Endothelial cell of umbilical vein (primary cell): ENCODE data around the gene PTPN13. TPM values are rescaled to one million over a fixed set of nuclear protein-coding genes. Genes with fewer than 3 reads are reported as not detected.

ENCODE experiments used
- BruUV-seq: library from RNA; stranded (reverse); fragments of 400-500 nt; replicated peaks from 2 replicates; lab custom pipeline; 2021; lab: Mats Ljungman, UMichigan
- CTCF ChIA-PET: fragments of 300-600, 350-600 bp; sonication (Branson Sonifier 250); formaldehyde crosslinking; loops from one replicate; lab custom pipeline; 2021; ENCODE audit warnings: antibody characterized with exemption, inconsistent platforms; lab: Charles Lee
- POLR2A ChIA-PET: fragments of 300-600, 350-600 bp; sonication (Branson Sonifier 250); formaldehyde crosslinking; loops from one replicate; lab custom pipeline; 2021; ENCODE audit warnings: antibody characterized with exemption, inconsistent platforms; lab: Charles Lee
- DNase-seq: peaks from one replicate; pipeline ENCODE4 v3.0.0-alpha.2; 2011; ENCODE audit warnings: low read depth, low spot score
- FAIRE-seq: peaks from 2 replicates; lab custom pipeline; 2011; peaks lifted over from hg19 to GRCh38; lab: Jason Lieb, UNC
- H2AFZ ChIP-seq: 2 replicates; pipeline ENCODE4 v1.6.0; 2012; ENCODE audit warnings: low read depth, low read length, control low read depth, inconsistent platforms
- H3K27ac ChIP-seq: 2 replicates; pipeline ENCODE4 v1.5.1; 2011; ENCODE audit warnings: low read depth, mild to moderate bottlenecking, control low read depth, low read length, moderate library complexity; ENCODE audit not compliant: insufficient read depth
- H3K27me3 ChIP-seq, 2 experiments: 2 replicates each; pipeline versions ENCODE4 v1.6.0 to v1.6.1; 2011; ENCODE audit warnings: low read length in 2 of 2, mixed read lengths in 1 of 2; ENCODE audit not compliant: control insufficient read depth in 2 of 2, insufficient read depth in 2 of 2
- H3K36me3 ChIP-seq, 2 experiments: 2 replicates in 1 of 2; 3 replicates in 1 of 2; pipeline ENCODE4 v1.5.1; 2011; ENCODE audit warnings: low read length in 2 of 2, mild to moderate bottlenecking in 1 of 2, moderate library complexity in 1 of 2; ENCODE audit not compliant: control insufficient read depth in 2 of 2, insufficient read depth in 2 of 2; ENCODE audit errors: extremely low read depth in 1 of 2
- H3K4me1 ChIP-seq: 3 replicates; pipeline ENCODE4 v1.5.1; 2011; ENCODE audit warnings: mild to moderate bottlenecking, low read length; ENCODE audit not compliant: control insufficient read depth, insufficient read depth; ENCODE audit errors: extremely low read depth
- H3K4me2 ChIP-seq: 2 replicates; pipeline ENCODE4 v1.6.1; 2011; ENCODE audit warnings: low read length, control low read depth, mixed read lengths; ENCODE audit not compliant: insufficient read depth
- H3K4me3 ChIP-seq, 3 experiments: fragments of 200-600 bp in 1 of 3; sonication (generic), shearing (Covaris generic) in 1 of 3; replicated peaks in 1 of 3; 2 replicates each; pipeline ENCODE4 v1.5.1; 2011 to 2016; ENCODE audit warnings: control low read depth in 3 of 3, low read length in 3 of 3, mild to moderate bottlenecking in 2 of 3, inconsistent platforms in 1 of 3, low read depth in 1 of 3, moderate library complexity in 1 of 3; ENCODE audit not compliant: insufficient read depth in 1 of 3
- H3K79me2 ChIP-seq: 2 replicates; pipeline ENCODE4 v1.6.0; 2012; ENCODE audit warnings: low read length, inconsistent platforms; ENCODE audit not compliant: control insufficient read depth, insufficient read depth
- H3K9ac ChIP-seq: replicated peaks from 2 replicates; pipeline ENCODE3; 2011; ENCODE audit warnings: low read length, control low read depth; ENCODE audit not compliant: insufficient read depth; ENCODE audit errors: extremely low read depth
- H3K9me1 ChIP-seq: replicated peaks from 3 replicates; pipeline ENCODE4 v1.6.0; 2011; ENCODE audit warnings: mild to moderate bottlenecking, low read length; ENCODE audit not compliant: control insufficient read depth, insufficient read depth; ENCODE audit errors: extremely low read depth
- H3K9me3 ChIP-seq: replicated peaks from 2 replicates; pipeline ENCODE4 v1.5.1; 2012; ENCODE audit warnings: low read length, inconsistent platforms; ENCODE audit not compliant: control insufficient read depth, insufficient read depth
- H4K20me1 ChIP-seq: replicated peaks from 2 replicates; pipeline ENCODE3; 2011; ENCODE audit warnings: mild to moderate bottlenecking, low read length; ENCODE audit not compliant: control insufficient read depth, insufficient read depth; ENCODE audit errors: extremely low read depth
- POLR2AphosphoS5 ChIP-seq: IDR thresholded peaks from 2 replicates; pipeline ENCODE4 v1.6.1; 2012; ENCODE audit warnings: low read depth, mild to moderate bottlenecking, control low read depth, low read length, moderate library complexity; ENCODE audit not compliant: insufficient read depth
- dilution Hi-C: fragments of 300-500 bp; cut with MboI; formaldehyde crosslinking; loops from one replicate; pipeline ENCODE4 v1.15.0; 2019; ENCODE audit warnings: low sequenced_read_pairs; ENCODE audit not compliant: extremely low pct_ligation_motif_present
- intact Hi-C: fragments of 100-400 bp; cut with micrococcal nuclease; formaldehyde crosslinking; loops from one replicate; pipeline ENCODE4 v1.10.0; 2022
- polyA plus RNA-seq, 4 experiments: library from polyadenylated mRNA; depleted of rRNA in 3 of 4; stranded (reverse) in 3 of 4; unstranded in 1 of 4; fragments of >200 nt; gene quantifications; 2 replicates each; pipeline versions ENCODE4 v1.2.1 to v1.2.3, GENCODE V29; 2011 to 2012; ENCODE audit warnings: missing spikeins in 1 of 4
- total RNA-seq: library from RNA; stranded (reverse); gene quantifications from 2 replicates; pipeline ENCODE4 v1.2.3, GENCODE V29; 2021
- TF ChIP-seq, protein P1 (sequence below): IDR thresholded peaks from 2 replicates; pipeline ENCODE4 v1.6.1; 2011; ENCODE audit not compliant: insufficient read depth, insufficient read length

Gene PTPN13
- total and polyA plus RNA-seq, 2 donors (not counting 3 experiments of a cell fraction or from before 2014, with no cell fraction given), result 0.69 to 2.9 TPM

DNA sequence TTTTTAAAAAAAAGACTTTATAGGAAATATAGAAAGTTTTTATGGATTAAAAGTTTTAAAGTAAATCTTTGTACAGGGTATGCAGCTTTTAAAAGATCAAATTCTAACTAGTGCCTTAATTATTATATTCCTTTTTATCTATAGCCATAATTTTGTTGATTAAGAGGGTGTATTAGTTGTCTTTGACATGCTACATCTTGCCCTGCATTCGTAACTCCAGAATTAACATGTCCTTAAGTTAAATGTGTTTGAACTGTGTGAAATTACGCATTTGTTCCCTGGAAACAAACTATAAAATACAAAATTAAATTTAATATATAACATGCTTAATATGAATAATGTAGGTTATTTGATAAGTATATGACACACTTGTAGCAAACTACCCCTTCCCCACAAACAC lies 66.3 kb downstream of the PTPN13 start:
- intact Hi-C loops, result no loop called here
- CTCF ChIA-PET, result no interaction called here
- POLR2A ChIA-PET, result no interaction called here
- no peak overlapping the region for H3K4me3 ChIP-seq
- H3K9me3 ChIP-seq, result no peaks in the 10 kb centered on the region
- H3K9ac ChIP-seq, result no peak overlapping the region
- dilution Hi-C loops, result no loop called here
- no peak overlapping the region for H2AFZ ChIP-seq
- H3K36me3 ChIP-seq, result no peaks in the 10 kb centered on the region
- H3K27me3 ChIP-seq, result no peaks in the 10 kb centered on the region
- DNase-seq (no peak), FAIRE-seq (no peak)
- H3K9me1 ChIP-seq, result no peaks in the 10 kb centered on the region
- no TSS peak for BruUV-seq
- no peaks in the 10 kb centered on the region for H3K4me1 ChIP-seq
- TF ChIP-seq, protein P1, sequence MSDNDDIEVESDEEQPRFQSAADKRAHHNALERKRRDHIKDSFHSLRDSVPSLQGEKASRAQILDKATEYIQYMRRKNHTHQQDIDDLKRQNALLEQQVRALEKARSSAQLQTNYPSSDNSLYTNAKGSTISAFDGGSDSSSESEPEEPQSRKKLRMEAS, result no peak
- H3K4me2 ChIP-seq, result no peak overlapping the region
- no peak overlapping the region for H3K27ac ChIP-seq
- H3K79me2 ChIP-seq, result no peaks in the 10 kb centered on the region
- no peaks in the 10 kb centered on the region for H4K20me1 ChIP-seq

DNA sequence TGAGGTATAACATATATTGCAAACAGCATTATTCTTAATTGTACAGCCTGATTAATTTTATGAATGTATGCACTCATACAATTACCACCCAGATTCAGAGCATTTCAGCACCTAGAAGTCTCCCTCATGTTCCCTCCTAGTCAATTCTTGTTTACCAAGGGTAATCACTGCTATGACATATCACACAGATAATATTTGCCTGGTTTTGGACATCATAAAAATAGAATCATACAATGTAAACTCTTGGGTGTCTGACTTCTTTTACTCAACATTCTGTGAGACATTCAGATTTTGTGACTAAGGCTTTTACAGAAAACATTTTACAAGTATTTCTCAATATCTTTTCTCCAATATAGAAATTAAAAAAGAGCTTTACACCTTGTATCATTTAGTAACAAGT lies 66.9 kb downstream of the PTPN13 start:
- FAIRE-seq (no peak), DNase-seq (no peak)
- Histone ChIP-seq H3K9me3 (no peaks in the 10 kb centered on the region), H3K4me1 (no peaks in the 10 kb centered on the region), H3K9me1 (no peaks in the 10 kb centered on the region), H3K9ac (no peak overlapping the region), H3K27me3 (no peaks in the 10 kb centered on the region), H3K27ac (no peak overlapping the region), H3K4me2 (no peak overlapping the region), H4K20me1 (no peaks in the 10 kb centered on the region), H2AFZ (no peak overlapping the region), H3K4me3 (no peak overlapping the region), H3K79me2 (no peaks in the 10 kb centered on the region), H3K36me3 (no peaks in the 10 kb centered on the region)
- dilution Hi-C loops, result no loop called here
- ChIA-PET POLR2A (no interaction called here), CTCF (interaction anchor here (1.8 kb wide), 1 partner anchor 10 kb away, joined by 6 read pairs; no protein-coding TSS in a partner anchor)
- no TSS peak for BruUV-seq
- TF ChIP-seq POLR2AphosphoS5, result no peak
- intact Hi-C loops, result no loop called here
